Liver (tissue), 9 donors: Measurements from ENCODE around the gene AKAP7. TPM values are rescaled to one million over a fixed set of nuclear protein-coding genes. Genes with fewer than 3 reads are reported as not detected.

Experiments used
- DNase-seq: peaks from one replicate; pipeline ENCODE4 v3.0.0-alpha.2; 2017; ENCODE audit warnings: low spot score
- H3K27ac ChIP-seq, 2 donors: one replicate each; pipeline ENCODE4 v1.7.0; 2013; ENCODE audit warnings: inconsistent platforms in 2 of 2, low read length in 2 of 2, control low read depth in 1 of 2, low read depth in 1 of 2, mild to moderate bottlenecking in 1 of 2
- H3K27me3 ChIP-seq, 4 donors: one replicate each; pipeline versions ENCODE4 v1.6.1 to v1.7.0; 2013; ENCODE audit warnings: low read length in 3 of 4, inconsistent platforms in 1 of 4, mild to moderate bottlenecking in 1 of 4, moderate library complexity in 1 of 4; ENCODE audit not compliant: control insufficient read depth in 4 of 4, insufficient read depth in 4 of 4
- H3K36me3 ChIP-seq, 4 donors: one replicate each; pipeline versions ENCODE4 v1.6.1 to v1.7.0; 2013; ENCODE audit warnings: low read length in 3 of 4, mild to moderate bottlenecking in 3 of 4, low read depth in 1 of 4, moderate library complexity in 1 of 4; ENCODE audit not compliant: control insufficient read depth in 4 of 4, insufficient read depth in 3 of 4
- H3K4me1 ChIP-seq, 4 donors: one replicate each; pipeline versions ENCODE4 v1.6.1 to v1.7.0; 2013; ENCODE audit warnings: low read length in 3 of 4, mild to moderate bottlenecking in 3 of 4, moderate library complexity in 1 of 4; ENCODE audit not compliant: control insufficient read depth in 4 of 4, insufficient read depth in 4 of 4
- H3K4me3 ChIP-seq, 3 donors: one replicate each; pipeline versions ENCODE4 v1.6.1 to v1.7.0; 2013; ENCODE audit warnings: low read length in 3 of 3, control low read depth in 1 of 3, low read depth in 1 of 3, mild to moderate bottlenecking in 1 of 3
- H3K9ac ChIP-seq, 2 donors: one replicate each; pipeline ENCODE4 v1.7.0; 2013; ENCODE audit warnings: low read length in 2 of 2, mild to moderate bottlenecking in 2 of 2, moderate library complexity in 2 of 2, control low read depth in 1 of 2, low read depth in 1 of 2
- H3K9me3 ChIP-seq, 4 donors: one replicate each; pipeline versions ENCODE4 v1.6.1 to v1.7.0; 2013; ENCODE audit warnings: low read length in 3 of 4; ENCODE audit not compliant: control insufficient read depth in 4 of 4
- EGR1 ChIP-seq, 2 donors: IDR thresholded peaks; 2 replicates each; pipeline ENCODE4 v1.6.1; 2016 to 2018; ENCODE audit warnings: antibody characterized with exemption in 2 of 2, low read depth in 2 of 2
- FOXA1 ChIP-seq: IDR thresholded peaks from 2 replicates; pipeline ENCODE4 v1.6.1; 2016; ENCODE audit warnings: antibody characterized with exemption
- FOXA2 ChIP-seq: IDR thresholded peaks from 2 replicates; pipeline ENCODE4 v1.6.1; 2016; ENCODE audit warnings: antibody characterized with exemption
- GABPA ChIP-seq, 2 donors: IDR thresholded peaks in 1 of 2; conservative IDR thresholded peaks in 1 of 2; 2 replicates each; pipeline ENCODE4 v1.6.1; 2016; ENCODE audit warnings: antibody characterized with exemption in 2 of 2, mild to moderate bottlenecking in 1 of 2, moderate library complexity in 1 of 2
- HNF4A ChIP-seq, 2 donors: conservative IDR thresholded peaks; 2 replicates each; pipeline ENCODE4 v1.6.1; 2016; ENCODE audit warnings: antibody characterized with exemption in 2 of 2, mild to moderate bottlenecking in 2 of 2
- HNF4G ChIP-seq: IDR thresholded peaks from 2 replicates; pipeline ENCODE4 v1.6.1; 2016; ENCODE audit warnings: antibody characterized with exemption
- JUND ChIP-seq, 2 donors: IDR thresholded peaks; 2 replicates each; pipeline ENCODE4 v1.6.1; 2016; ENCODE audit warnings: antibody characterized with exemption in 2 of 2
- NR2F2 ChIP-seq: IDR thresholded peaks from 2 replicates; pipeline ENCODE4 v1.6.1; 2016; ENCODE audit warnings: antibody characterized with exemption
- RAD21 ChIP-seq, 2 donors: IDR thresholded peaks; 2 replicates each; pipeline ENCODE4 v1.6.1; 2016; ENCODE audit warnings: antibody characterized with exemption in 2 of 2, mild to moderate bottlenecking in 2 of 2
- RXRA ChIP-seq, 2 donors: IDR thresholded peaks; 2 replicates each; pipeline ENCODE4 v1.6.1; 2017 to 2018; ENCODE audit warnings: antibody characterized with exemption in 2 of 2, mild to moderate bottlenecking in 1 of 2
- SP1 ChIP-seq: IDR thresholded peaks from 2 replicates; pipeline ENCODE4 v1.6.1; 2018; ENCODE audit warnings: antibody characterized with exemption, mild to moderate bottlenecking
- TAF1 ChIP-seq: conservative IDR thresholded peaks from 2 replicates; pipeline ENCODE4 v1.6.1; 2016; ENCODE audit warnings: antibody characterized with exemption, mild to moderate bottlenecking
- YY1 ChIP-seq: IDR thresholded peaks from 2 replicates; pipeline ENCODE4 v1.6.1; 2016; ENCODE audit warnings: antibody characterized with exemption, mild to moderate bottlenecking
- WGBS: extraction: QIAGEN DNeasy Blood & Tissue Kit; methylation state at CpG from one replicate; pipeline ENCODE4 v1.1.7; 2013; 5-methylcytosine and 5-hydroxymethylcytosine counted together
- polyA plus RNA-seq, 2 donors: library from polyadenylated mRNA; stranded (reverse) in 1 of 2; unstranded in 1 of 2; fragments of 200-250 nt in 1 of 2; fragments of >200 nt in 1 of 2; fragmentation: Nextera tagmentation in 1 of 2; extraction: Ambion mirVana in 1 of 2; gene quantifications; one replicate each; pipeline versions ENCODE4 v1.2.1 to v1.2.3, GENCODE V29; 2013 to 2015
- total RNA-seq, 2 donors: library from RNA; depleted of rRNA; stranded (reverse); fragments of >200 nt; gene quantifications; one replicate each; pipeline ENCODE4 v1.2.3, GENCODE V29; 2014
- TF ChIP-seq, protein P1 (sequence below): IDR thresholded peaks from 2 replicates; pipeline ENCODE4 v1.6.1; 2016; ENCODE audit warnings: antibody characterized with exemption, mild to moderate bottlenecking
- TF ChIP-seq, protein P2 (sequence below): IDR thresholded peaks from 2 replicates; pipeline ENCODE4 v1.6.1; 2016; ENCODE audit warnings: antibody characterized with exemption
- donor health status: healthy.
- donor health status: healthy.
- donor health status: healthy.
- donor health status: healthy.
- donor health status: healthy.

Gene AKAP7
- total and polyA plus RNA-seq, 4 donors, result 7.9 to 25.4 (median 17.7) TPM

DNA sequence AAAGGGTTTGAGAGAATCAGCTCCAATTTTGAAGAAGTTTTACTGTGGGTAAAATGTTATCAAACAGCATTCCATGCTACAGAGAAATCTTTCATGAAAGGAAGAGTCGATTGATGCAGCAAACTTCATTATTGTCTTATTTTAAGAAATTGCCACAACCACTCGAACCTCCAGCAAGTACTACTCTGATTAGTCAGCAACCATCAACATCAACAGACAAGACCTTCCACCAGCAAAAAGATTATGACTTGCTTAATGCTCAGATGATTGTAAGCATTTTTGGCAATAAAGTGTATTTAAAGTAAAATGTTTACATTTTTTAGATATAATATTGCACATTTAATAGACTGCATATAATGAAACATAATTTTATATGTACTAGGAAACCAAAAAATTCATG lies 87.5 kb downstream of the AKAP7 start:
- Histone ChIP-seq H3K36me3 (peaks cover 0 to 4% (median 0%) of the 10 kb centered on the region in 4 donors), H3K9me3 (no peaks in the 10 kb centered on the region), H3K9ac (no peak overlapping the region), H3K4me1 (no peaks in the 10 kb centered on the region), H3K4me3 (no peak overlapping the region), H3K27ac (no peak overlapping the region), H3K27me3 (no peaks in the 10 kb centered on the region)
- TF ChIP-seq YY1 (no peak), FOXA2 (no peak), EGR1 (IDR thresholded peaks at IDR 0.05; ENCODE audit: low read depth in 2 of 2) (no peak)
- DNase-seq, result no peak
- 97% methylated on average over 2 of the region's 2 CpGs for WGBS

DNA sequence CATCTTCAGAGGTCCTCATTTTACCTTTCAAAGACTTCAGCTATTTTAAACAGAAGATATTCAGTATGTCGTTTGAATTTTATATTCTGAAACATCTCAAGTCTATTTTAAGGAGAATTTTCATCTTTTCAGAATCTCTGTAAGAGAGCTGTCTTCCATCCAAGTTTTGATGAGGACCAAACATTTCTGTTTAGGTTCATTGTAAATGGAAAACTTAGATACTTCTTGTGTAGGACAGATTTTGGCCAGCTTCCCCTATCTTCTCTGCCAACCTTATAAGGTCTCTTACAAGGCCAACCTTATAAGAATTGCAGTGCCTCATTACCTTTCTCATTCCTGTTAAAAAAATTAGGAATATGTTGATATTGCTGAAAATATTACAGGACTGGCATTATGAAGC lies 88.1 kb downstream of the AKAP7 start:
- H3K27ac ChIP-seq, result no peak overlapping the region
- WGBS, result 92% methylated on average over 1 of the region's 1 CpG
- TF ChIP-seq SP1 (no peak), HNF4G (no peak), FOXA2 (no peak), GABPA (IDR thresholded peaks at IDR 0.05 in 1 of 2, conservative IDR thresholded peaks at IDR 0.05 in 1 of 2) (no peak), RXRA (IDR thresholded peaks at IDR 0.05) (no peak), HNF4A (conservative IDR thresholded peaks at IDR 0.05) (no peak), NR2F2 (no peak), YY1 (no peak), EGR1 (IDR thresholded peaks at IDR 0.05; ENCODE audit: low read depth in 2 of 2) (no peak), RAD21 (IDR thresholded peaks at IDR 0.05) (no peak), TAF1 (no peak), JUND (IDR thresholded peaks at IDR 0.05) (no peak), FOXA1 (no peak)
- TF ChIP-seq, protein P1, sequence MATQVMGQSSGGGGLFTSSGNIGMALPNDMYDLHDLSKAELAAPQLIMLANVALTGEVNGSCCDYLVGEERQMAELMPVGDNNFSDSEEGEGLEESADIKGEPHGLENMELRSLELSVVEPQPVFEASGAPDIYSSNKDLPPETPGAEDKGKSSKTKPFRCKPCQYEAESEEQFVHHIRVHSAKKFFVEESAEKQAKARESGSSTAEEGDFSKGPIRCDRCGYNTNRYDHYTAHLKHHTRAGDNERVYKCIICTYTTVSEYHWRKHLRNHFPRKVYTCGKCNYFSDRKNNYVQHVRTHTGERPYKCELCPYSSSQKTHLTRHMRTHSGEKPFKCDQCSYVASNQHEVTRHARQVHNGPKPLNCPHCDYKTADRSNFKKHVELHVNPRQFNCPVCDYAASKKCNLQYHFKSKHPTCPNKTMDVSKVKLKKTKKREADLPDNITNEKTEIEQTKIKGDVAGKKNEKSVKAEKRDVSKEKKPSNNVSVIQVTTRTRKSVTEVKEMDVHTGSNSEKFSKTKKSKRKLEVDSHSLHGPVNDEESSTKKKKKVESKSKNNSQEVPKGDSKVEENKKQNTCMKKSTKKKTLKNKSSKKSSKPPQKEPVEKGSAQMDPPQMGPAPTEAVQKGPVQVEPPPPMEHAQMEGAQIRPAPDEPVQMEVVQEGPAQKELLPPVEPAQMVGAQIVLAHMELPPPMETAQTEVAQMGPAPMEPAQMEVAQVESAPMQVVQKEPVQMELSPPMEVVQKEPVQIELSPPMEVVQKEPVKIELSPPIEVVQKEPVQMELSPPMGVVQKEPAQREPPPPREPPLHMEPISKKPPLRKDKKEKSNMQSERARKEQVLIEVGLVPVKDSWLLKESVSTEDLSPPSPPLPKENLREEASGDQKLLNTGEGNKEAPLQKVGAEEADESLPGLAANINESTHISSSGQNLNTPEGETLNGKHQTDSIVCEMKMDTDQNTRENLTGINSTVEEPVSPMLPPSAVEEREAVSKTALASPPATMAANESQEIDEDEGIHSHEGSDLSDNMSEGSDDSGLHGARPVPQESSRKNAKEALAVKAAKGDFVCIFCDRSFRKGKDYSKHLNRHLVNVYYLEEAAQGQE, result no peak

GRCh38 chr6:131225127-131225526 lies 89.9 kb downstream of the AKAP7 start:
- no peak overlapping the region for H3K9ac ChIP-seq
- no peak overlapping the region for H3K4me3 ChIP-seq
- peaks cover 0 to 4% (median 0%) of the 10 kb centered on the region in 4 donors for H3K36me3 ChIP-seq
- H3K9me3 ChIP-seq, result no peaks in the 10 kb centered on the region
- no peaks in the 10 kb centered on the region for H3K27me3 ChIP-seq
- DNase-seq, result no peak
- WGBS, result 96% methylated on average over 1 of the region's 1 CpG
- no peaks in the 10 kb centered on the region for H3K4me1 ChIP-seq
- TF ChIP-seq, protein P2, sequence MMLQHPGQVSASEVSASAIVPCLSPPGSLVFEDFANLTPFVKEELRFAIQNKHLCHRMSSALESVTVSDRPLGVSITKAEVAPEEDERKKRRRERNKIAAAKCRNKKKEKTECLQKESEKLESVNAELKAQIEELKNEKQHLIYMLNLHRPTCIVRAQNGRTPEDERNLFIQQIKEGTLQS, result no peak
- TF ChIP-seq HNF4G (no peak), RAD21 (IDR thresholded peaks at IDR 0.05) (no peak), GABPA (IDR thresholded peaks at IDR 0.05 in 1 of 2, conservative IDR thresholded peaks at IDR 0.05 in 1 of 2) (no peak), JUND (IDR thresholded peaks at IDR 0.05) (no peak), RXRA (IDR thresholded peaks at IDR 0.05) (no peak), HNF4A (conservative IDR thresholded peaks at IDR 0.05) (no peak), FOXA2 (no peak), EGR1 (IDR thresholded peaks at IDR 0.05; ENCODE audit: low read depth in 2 of 2) (no peak)
- no peak overlapping the region for H3K27ac ChIP-seq

More for the DNA sequence above, 88.1 kb downstream of the AKAP7 start:
- Histone ChIP-seq H3K36me3 (peaks cover 0 to 4% (median 0%) of the 10 kb centered on the region in 4 donors), H3K4me3 (no peak overlapping the region), H3K9me3 (no peaks in the 10 kb centered on the region), H3K4me1 (no peaks in the 10 kb centered on the region), H3K9ac (no peak overlapping the region), H3K27me3 (no peaks in the 10 kb centered on the region)
- DNase-seq, result no peak
